OCI-LY7 (cell line): ENCODE results near the gene AQP9. TPM values are rescaled to one million over a fixed set of nuclear protein-coding genes. Genes with fewer than 3 reads are reported as not detected.

Source experiments
- BruUV-seq: library from RNA; stranded (reverse); fragments of 400-500 nt; replicated peaks from 2 replicates; lab custom pipeline; 2021; lab: Mats Ljungman, UMichigan
- CTCF ChIA-PET: fragments of 300-600 bp; sonication (Branson Sonifier 250); formaldehyde crosslinking; loops from one replicate; lab custom pipeline; 2022; ENCODE audit warnings: antibody characterized with exemption; ENCODE audit not compliant: unreplicated experiment; lab: Charles Lee
- POLR2A ChIA-PET: fragments of 300-600 bp; sonication (Branson Sonifier 250); formaldehyde crosslinking; loops from one replicate; lab custom pipeline; 2022; ENCODE audit warnings: antibody characterized with exemption; lab: Charles Lee
- DNase-seq: peaks from one replicate; pipeline ENCODE4 v3.0.0-alpha.2; 2015; ENCODE audit warnings: low spot score
- H2AFZ ChIP-seq: fragments of 200-600 bp; sonication (generic), shearing (Covaris generic); 2 replicates; pipeline ENCODE4 v1.6.1; 2014; ENCODE audit warnings: mild to moderate bottlenecking, antibody characterized with exemption, low read length, moderate library complexity
- H3K27ac ChIP-seq: fragments of 200-600 bp; sonication (generic); 2 replicates; pipeline ENCODE4 v1.5.1; 2014; ENCODE audit warnings: mixed run types, low read depth, mild to moderate bottlenecking, moderate library complexity, low read length, inconsistent platforms; ENCODE audit not compliant: poor library complexity, severe bottlenecking
- H3K36me3 ChIP-seq: fragments of 200-600 bp; sonication (generic); 2 replicates; pipeline ENCODE4 v1.6.1; 2014; ENCODE audit warnings: mild to moderate bottlenecking, antibody characterized with exemption, low read length, moderate library complexity, mixed read lengths; ENCODE audit not compliant: insufficient read depth
- H3K4me1 ChIP-seq: fragments of 200-600 bp; sonication (generic); 2 replicates; pipeline ENCODE4 v1.5.1; 2014; ENCODE audit warnings: mild to moderate bottlenecking, low read length; ENCODE audit not compliant: insufficient read depth, poor library complexity, severe bottlenecking
- H3K4me2 ChIP-seq: fragments of 200-600 bp; sonication (generic); 2 replicates; pipeline ENCODE4 v1.6.1; 2014; ENCODE audit warnings: mild to moderate bottlenecking, low read length
- H3K4me3 ChIP-seq: fragments of 200-600 bp; sonication (generic); 2 replicates; pipeline ENCODE4 v1.5.1; 2014; ENCODE audit warnings: mild to moderate bottlenecking, low read depth, low read length; ENCODE audit not compliant: poor library complexity, severe bottlenecking
- H3K79me2 ChIP-seq: fragments of 200-600 bp; sonication (generic); 2 replicates; pipeline ENCODE4 v1.6.1; 2016; ENCODE audit warnings: low read depth, mild to moderate bottlenecking, low read length, moderate library complexity, mixed read lengths; ENCODE audit not compliant: insufficient read depth
- H3K9me2 ChIP-seq: fragments of 200-600 bp; sonication (generic); 2 replicates; pipeline ENCODE4 v1.6.1; 2016; ENCODE audit warnings: mild to moderate bottlenecking, low read length, mixed read lengths; ENCODE audit not compliant: insufficient read depth
- H3K9me3 ChIP-seq: fragments of 200-600 bp; sonication (generic); 2 replicates; pipeline ENCODE4 v1.6.1; 2014; ENCODE audit warnings: mild to moderate bottlenecking, mixed run types, low read length, mixed read lengths
- H4K20me1 ChIP-seq: fragments of 200-600 bp; sonication (generic); 2 replicates; pipeline ENCODE4 v1.6.1; 2014; ENCODE audit warnings: mild to moderate bottlenecking, antibody characterized with exemption, low read length, moderate library complexity, mixed read lengths; ENCODE audit not compliant: insufficient read depth
- EZH2phosphoT487 ChIP-seq: fragments of 200-600 bp; sonication (generic); IDR thresholded peaks from 2 replicates; pipeline ENCODE4 v1.6.1; 2018; ENCODE audit warnings: low read depth, borderline replicate concordance, mild to moderate bottlenecking, mixed run types, antibody characterized with exemption, low read length, moderate library complexity, mixed read lengths
- intact Hi-C: fragments of 100-400 bp; cut with micrococcal nuclease; formaldehyde crosslinking; loops from one replicate; pipeline ENCODE4 v1.10.0; 2022; ENCODE audit not compliant: unreplicated experiment
- total RNA-seq, 2 experiments: library from RNA; depleted of rRNA in 1 of 2; stranded (reverse); fragments of >200 nt in 1 of 2; shearing (Covaris generic) in 1 of 2; gene quantifications; 2 replicates each; pipeline ENCODE4 v1.2.3, GENCODE V29; 2014 to 2022
- TF ChIP-seq, protein P1 (sequence below): fragments of 200-600 bp; sonication (generic); conservative IDR thresholded peaks from 2 replicates; pipeline ENCODE4 v1.5.1; 2014; ENCODE audit warnings: mild to moderate bottlenecking, antibody characterized with exemption, low read length, moderate library complexity, mixed read lengths

The AQP9 gene
- total RNA-seq, 2 experiments from 2014 or later = not detected

DNA sequence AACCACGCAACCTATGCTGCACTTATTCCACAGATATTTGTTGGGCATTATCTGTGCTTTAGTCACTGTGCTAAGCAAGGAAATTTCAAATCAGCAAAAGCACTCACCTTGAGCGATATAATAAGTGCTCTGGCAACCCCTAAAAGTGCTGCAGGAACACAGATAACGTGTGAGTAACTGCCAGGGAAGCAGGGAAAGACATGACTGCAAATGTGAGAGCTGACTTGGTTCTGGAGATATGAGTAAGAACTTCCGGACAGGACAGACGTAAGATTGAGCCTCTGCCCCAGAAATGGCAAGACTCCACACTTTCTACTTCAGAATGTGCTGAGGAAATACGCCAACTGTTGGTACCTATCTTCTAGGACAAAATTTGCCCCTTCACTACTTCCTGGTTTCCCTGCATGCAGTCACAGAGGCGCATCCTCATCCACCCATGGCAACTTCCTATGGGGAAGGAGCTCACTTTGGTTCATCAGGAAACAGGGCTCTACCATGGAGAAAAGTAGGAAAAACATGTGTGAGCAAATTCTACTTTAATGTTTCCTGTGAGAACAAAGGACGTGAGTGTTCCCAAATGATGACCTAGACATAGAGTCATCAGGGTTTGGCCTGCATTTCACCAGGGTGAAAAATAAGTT lies 41.7 kb downstream of the AQP9 start:
- POLR2A ChIA-PET = no interaction called here
- no peak for DNase-seq
- TF ChIP-seq, protein P1, sequence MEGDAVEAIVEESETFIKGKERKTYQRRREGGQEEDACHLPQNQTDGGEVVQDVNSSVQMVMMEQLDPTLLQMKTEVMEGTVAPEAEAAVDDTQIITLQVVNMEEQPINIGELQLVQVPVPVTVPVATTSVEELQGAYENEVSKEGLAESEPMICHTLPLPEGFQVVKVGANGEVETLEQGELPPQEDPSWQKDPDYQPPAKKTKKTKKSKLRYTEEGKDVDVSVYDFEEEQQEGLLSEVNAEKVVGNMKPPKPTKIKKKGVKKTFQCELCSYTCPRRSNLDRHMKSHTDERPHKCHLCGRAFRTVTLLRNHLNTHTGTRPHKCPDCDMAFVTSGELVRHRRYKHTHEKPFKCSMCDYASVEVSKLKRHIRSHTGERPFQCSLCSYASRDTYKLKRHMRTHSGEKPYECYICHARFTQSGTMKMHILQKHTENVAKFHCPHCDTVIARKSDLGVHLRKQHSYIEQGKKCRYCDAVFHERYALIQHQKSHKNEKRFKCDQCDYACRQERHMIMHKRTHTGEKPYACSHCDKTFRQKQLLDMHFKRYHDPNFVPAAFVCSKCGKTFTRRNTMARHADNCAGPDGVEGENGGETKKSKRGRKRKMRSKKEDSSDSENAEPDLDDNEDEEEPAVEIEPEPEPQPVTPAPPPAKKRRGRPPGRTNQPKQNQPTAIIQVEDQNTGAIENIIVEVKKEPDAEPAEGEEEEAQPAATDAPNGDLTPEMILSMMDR = no peak
- TF ChIP-seq EZH2phosphoT487 = no peak
- Histone ChIP-seq H3K27ac (no peak overlapping the region), H3K4me2 (no peak overlapping the region), H3K9me2 (no peaks in the 10 kb centered on the region), H3K9me3 (no peaks in the 10 kb centered on the region), H4K20me1 (no peaks in the 10 kb centered on the region), H3K4me3 (no peak overlapping the region), H2AFZ (no peak overlapping the region), H3K36me3 (no peaks in the 10 kb centered on the region), H3K4me1 (no peaks in the 10 kb centered on the region), H3K79me2 (no peaks in the 10 kb centered on the region)
- intact Hi-C loops = loop anchor here (5.0 kb wide), 1 partner anchor 138 kb away; no protein-coding TSS in a partner anchor
- CTCF ChIA-PET = no interaction called here
- no TSS peak for BruUV-seq

DNA sequence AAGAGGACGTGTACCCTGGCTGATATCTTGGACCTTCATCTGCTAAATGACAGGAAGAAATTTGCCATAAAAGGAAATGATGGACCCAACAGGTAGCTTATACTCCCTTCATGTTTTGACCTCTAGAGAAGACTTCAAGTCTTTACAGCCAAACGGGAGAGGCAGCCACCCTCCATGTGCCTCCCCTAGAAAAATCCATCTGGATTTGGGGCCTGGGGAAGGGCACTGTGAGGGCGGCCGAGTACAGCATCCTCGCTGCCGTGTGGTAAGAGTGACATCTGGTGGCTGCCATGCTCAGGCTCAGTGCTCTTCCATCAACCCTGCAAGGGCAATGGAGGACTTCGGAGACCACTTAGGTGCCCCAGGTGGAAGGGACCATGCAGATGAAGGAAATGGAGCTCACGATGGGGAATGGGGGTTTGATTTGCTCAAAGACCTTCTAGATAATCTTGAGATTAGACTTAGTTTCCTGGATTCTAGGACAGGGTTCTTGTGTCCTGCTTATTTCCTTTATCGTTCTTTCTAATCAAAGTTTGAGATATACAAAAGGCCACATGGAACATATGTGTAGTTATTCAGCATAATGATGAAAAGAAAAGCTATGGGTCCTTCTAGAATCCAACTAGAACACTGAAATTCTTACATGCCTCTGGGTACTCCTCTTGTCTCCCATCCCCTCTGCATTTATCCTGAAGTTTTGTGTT lies 44.4 kb downstream of the AQP9 start:
- intact Hi-C loops = loop anchor here (5.0 kb wide), 1 partner anchor 140 kb away; no protein-coding TSS in a partner anchor
- Histone ChIP-seq H3K9me3 (no peaks in the 10 kb centered on the region), H3K9me2 (no peaks in the 10 kb centered on the region), H4K20me1 (no peaks in the 10 kb centered on the region), H3K79me2 (no peaks in the 10 kb centered on the region), H2AFZ (no peak overlapping the region), H3K4me3 (no peak overlapping the region), H3K4me2 (no peak overlapping the region), H3K4me1 (no peaks in the 10 kb centered on the region), H3K27ac (no peak overlapping the region), H3K36me3 (no peaks in the 10 kb centered on the region)
- ChIA-PET CTCF (no interaction called here), POLR2A (interaction anchor here (0.7 kb wide), 1 partner anchor 359 kb away, joined by 3 read pairs; no protein-coding TSS in a partner anchor)
- peak; percentile 14 for DNase-seq
- no TSS peak for BruUV-seq
- no peak for TF ChIP-seq EZH2phosphoT487
- TF ChIP-seq, protein P1 = peak; percentile 73

DNA sequence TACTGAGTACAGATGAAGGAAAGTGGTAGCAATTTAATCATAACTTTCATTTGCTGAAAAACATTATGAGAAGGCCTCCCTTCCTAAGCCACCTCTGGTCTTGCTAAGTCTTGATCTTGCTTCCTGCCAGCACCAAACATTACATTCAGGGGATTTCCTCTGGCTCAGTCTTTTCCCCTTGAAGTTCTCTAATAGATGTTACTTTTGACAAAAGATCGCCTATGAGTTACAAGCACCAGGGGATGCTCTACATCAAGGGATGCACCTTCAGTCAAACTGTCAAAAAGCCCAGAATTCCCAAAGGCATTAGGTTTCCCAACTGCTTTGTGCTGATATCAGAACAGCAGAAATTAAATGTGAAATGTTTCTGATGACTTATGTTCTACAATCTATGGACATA lies 47.3 kb downstream of the AQP9 start:
- Histone ChIP-seq H3K4me2 (no peak overlapping the region), H2AFZ (no peak overlapping the region), H3K4me3 (no peak overlapping the region), H3K79me2 (no peaks in the 10 kb centered on the region), H3K4me1 (no peaks in the 10 kb centered on the region), H4K20me1 (no peaks in the 10 kb centered on the region), H3K9me2 (no peaks in the 10 kb centered on the region), H3K36me3 (no peaks in the 10 kb centered on the region), H3K9me3 (no peaks in the 10 kb centered on the region), H3K27ac (no peak overlapping the region)
- ChIA-PET POLR2A (no interaction called here), CTCF (no interaction called here)
- DNase-seq = no peak
- no TSS peak for BruUV-seq
- intact Hi-C loops = no loop called here
- no peak for TF ChIP-seq EZH2phosphoT487
- TF ChIP-seq, protein P1 = no peak
